SK-N-SH (cell line): Measurements from ENCODE around the gene SMAD3. TPM values are rescaled to one million over a fixed set of nuclear protein-coding genes. Genes with fewer than 3 reads are reported as not detected.

Experiments
- CTCF ChIA-PET: fragments of 300-600, 350-600 bp; formaldehyde crosslinking; extraction: SDS; loops from one replicate; lab custom pipeline; 2021; lab: Yijun Ruan, JAX
- POLR2A ChIA-PET: fragments of 350-600 bp; sonication (Branson Sonifier 250); formaldehyde crosslinking; extraction: SDS; loops from one replicate; lab custom pipeline; 2020; ENCODE audit warnings: antibody characterized with exemption, inconsistent platforms; lab: Yijun Ruan, JAX
- DNase-seq: peaks from one replicate; pipeline ENCODE4 v3.0.0; 2012
- H2AFZ ChIP-seq: fragments of 200-600 bp; sonication (generic); 2 replicates; pipeline ENCODE4 v1.8.1; 2016; ENCODE audit warnings: antibody characterized with exemption, mild to moderate bottlenecking, low read depth
- H3F3A ChIP-seq: fragments of 200-600 bp; sonication (generic); replicated peaks from 2 replicates; pipeline ENCODE3; 2016; ENCODE audit warnings: antibody characterized with exemption, mild to moderate bottlenecking; ENCODE audit not compliant: insufficient read depth
- H3K27ac ChIP-seq, 2 experiments: fragments of 200-500 bp in 1 of 2; fragments of 200-600 bp in 1 of 2; sonication (Bioruptor generic) in 1 of 2; sonication (generic), shearing (Covaris generic) in 1 of 2; 2 replicates each; pipeline versions ENCODE4 v1.5.1 to v1.6.1; 2014 to 2016; ENCODE audit warnings: low read depth in 2 of 2, inconsistent platforms in 1 of 2, low read length in 1 of 2, mild to moderate bottlenecking in 1 of 2, mixed read lengths in 1 of 2
- H3K27me3 ChIP-seq: fragments of 200-600 bp; sonication (generic), shearing (Covaris generic); 2 replicates; pipeline ENCODE4 v1.6.1; 2016; ENCODE audit warnings: mixed run types; ENCODE audit not compliant: insufficient read depth
- H3K36me3 ChIP-seq, 2 experiments: fragments of 200-500 bp in 1 of 2; fragments of 200-600 bp in 1 of 2; sonication (Bioruptor generic) in 1 of 2; sonication (generic) in 1 of 2; replicated peaks in 1 of 2; 2 replicates each; pipeline versions ENCODE3 to v1.5.1; 2014 to 2016; ENCODE audit warnings: low read length in 1 of 2, mild to moderate bottlenecking in 1 of 2; ENCODE audit not compliant: insufficient read depth in 2 of 2, control insufficient read depth in 1 of 2
- H3K4me1 ChIP-seq, 2 experiments: fragments of 200-500 bp in 1 of 2; fragments of 200-600 bp in 1 of 2; sonication (Bioruptor generic) in 1 of 2; sonication (generic), shearing (Covaris generic) in 1 of 2; 2 replicates each; pipeline versions ENCODE4 v1.5.1 to v1.6.1; 2014 to 2016; ENCODE audit warnings: low read depth in 1 of 2, low read length in 1 of 2, mixed run types in 1 of 2; ENCODE audit not compliant: insufficient read depth in 2 of 2, control insufficient read depth in 1 of 2
- H3K4me2 ChIP-seq: fragments of 200-600 bp; sonication (generic), shearing (Covaris generic); 2 replicates; pipeline ENCODE4 v1.6.1; 2017; ENCODE audit warnings: mixed run types
- H3K4me3 ChIP-seq, 2 experiments: fragments of 200-500 bp in 1 of 2; fragments of 200-600 bp in 1 of 2; sonication (Bioruptor generic) in 1 of 2; sonication (generic), shearing (Covaris generic) in 1 of 2; 2 replicates each; pipeline versions ENCODE4 v1.5.1 to v1.8.1; 2014 to 2016; ENCODE audit warnings: low read depth in 2 of 2, inconsistent platforms in 1 of 2, low read length in 1 of 2, mild to moderate bottlenecking in 1 of 2, mixed read lengths in 1 of 2, moderate library complexity in 1 of 2
- H3K79me2 ChIP-seq: fragments of 200-600 bp; sonication (generic); 2 replicates; pipeline ENCODE4 v1.8.1; 2017; ENCODE audit warnings: mild to moderate bottlenecking; ENCODE audit not compliant: insufficient read depth
- H3K9ac ChIP-seq: fragments of 200-600 bp; sonication (generic); 2 replicates; pipeline ENCODE4 v1.6.1; 2017; ENCODE audit warnings: mixed run types
- H3K9me2 ChIP-seq: fragments of 200-600 bp; sonication (generic); 2 replicates; pipeline ENCODE4 v1.6.1; 2017; ENCODE audit warnings: mixed run types
- H3K9me3 ChIP-seq: fragments of 200-600 bp; sonication (generic); 2 replicates; pipeline ENCODE4 v1.6.1; 2017; ENCODE audit warnings: mixed run types, mild to moderate bottlenecking, moderate library complexity
- H4K20me1 ChIP-seq: fragments of 200-600 bp; sonication (generic); 2 replicates; pipeline ENCODE4 v1.6.1; 2017; ENCODE audit warnings: mild to moderate bottlenecking, mixed run types; ENCODE audit not compliant: insufficient read depth
- MEF2A ChIP-seq: IDR thresholded peaks from 2 replicates; pipeline ENCODE4 v1.4.0; 2012; ENCODE audit warnings: low read depth, borderline replicate concordance
- NFIC ChIP-seq: IDR thresholded peaks from 2 replicates; pipeline ENCODE4 v1.4.0; 2012; ENCODE audit warnings: borderline replicate concordance
- NRF1 ChIP-seq: IDR thresholded peaks from 2 replicates; pipeline ENCODE4 v1.6.1; 2012; ENCODE audit warnings: low read depth, mild to moderate bottlenecking, low read length
- SIN3A ChIP-seq: IDR thresholded peaks from 2 replicates; pipeline ENCODE4 v1.6.1; 2012; ENCODE audit warnings: low read depth, mild to moderate bottlenecking, low read length, moderate library complexity, borderline replicate concordance
- TAF1 ChIP-seq: IDR thresholded peaks from 2 replicates; pipeline ENCODE4 v1.6.1; 2012; ENCODE audit warnings: low read depth, mild to moderate bottlenecking, low read length, moderate library complexity, borderline replicate concordance
- TCF12 ChIP-seq: IDR thresholded peaks from 2 replicates; pipeline ENCODE4 v1.4.0; 2012
- TEAD4 ChIP-seq: IDR thresholded peaks from 2 replicates; pipeline ENCODE4 v1.4.0; 2012; ENCODE audit warnings: mild to moderate bottlenecking, borderline replicate concordance; ENCODE audit not compliant: insufficient read depth
- WGBS: methylation state at CpG from one replicate; pipeline ENCODE4 v1.1.6; 2017; ENCODE audit warnings: low lambda C conversion rate; 5-methylcytosine and 5-hydroxymethylcytosine counted together
- polyA plus RNA-seq, 3 experiments: library from polyadenylated mRNA; depleted of rRNA; stranded (reverse); fragments of >200 nt; gene quantifications; 2 replicates each; pipeline ENCODE4 v1.2.3, GENCODE V29; 2012
- TF ChIP-seq, protein P1 (sequence below): fragments of 150-350 bp; IDR thresholded peaks from 2 replicates; pipeline ENCODE4 v1.6.1; 2017; ENCODE audit warnings: antibody characterized with exemption, low read length, low read depth, borderline replicate concordance
- TF ChIP-seq, protein P2 (sequence below): IDR thresholded peaks from 2 replicates; pipeline ENCODE4 v1.4.0; 2012; ENCODE audit warnings: low read depth, borderline replicate concordance

The SMAD3 gene
- polyA plus RNA-seq, 1 of the 3 experiments (the other 2 are of a cell fraction) = 19.5 TPM

- CTCF ChIA-PET = interaction anchor here (0.9 to 2.1 kb wide), 4 partner anchors 12 to 234 kb away, joined by 3 to 8 read pairs (median 4); no protein-coding TSS in a partner anchor
- peaks cover 65% of the 10 kb centered on the region for H4K20me1 ChIP-seq
- POLR2A ChIA-PET = no interaction called here
Observed at GRCh38 chr15:67070150-67070549, 4.7 kb downstream of the SMAD3 start.

GRCh38 chr15:67070892-67071664 lies 5.7 kb downstream of the SMAD3 start:
- DNase-seq = no peak

More at GRCh38 chr15:67070150-67070549, 4.7 kb downstream of the SMAD3 start:
- H3K79me2 ChIP-seq = peaks cover 93% of the 10 kb centered on the region
- H3K4me1 ChIP-seq = peaks cover 18 to 26% of the 10 kb centered on the region in 2 experiments; a peak in 2 of 4 replicates
- no peaks in the 10 kb centered on the region for H3K9me3 ChIP-seq
- DNase-seq = no peak
- no peak overlapping the region for H3K27ac ChIP-seq
- WGBS = 90% methylated on average over 5 of the region's 5 CpGs
- peaks cover 11% of the 10 kb centered on the region for H3F3A ChIP-seq
- no peaks in the 10 kb centered on the region for H3K27me3 ChIP-seq
- no peak overlapping the region for H2AFZ ChIP-seq
- H3K36me3 ChIP-seq = peaks cover 0 to 18% of the 10 kb centered on the region in 2 experiments
- H3K4me2 ChIP-seq = peak overlapping the region; percentile 99; the same call in 1 of the 2 replicates
- H3K9me2 ChIP-seq = no peaks in the 10 kb centered on the region
- H3K4me3 ChIP-seq = no peak overlapping the region
- no peak for TF ChIP-seq NRF1
- TF ChIP-seq SIN3A = no peak
- no peak overlapping the region for H3K9ac ChIP-seq

More at GRCh38 chr15:67070892-67071664, 5.7 kb downstream of the SMAD3 start:
- peaks cover 18 to 27% of the 10 kb centered on the region in 2 experiments; a peak in 2 of 4 replicates for H3K4me1 ChIP-seq
- no peaks in the 10 kb centered on the region for H3K9me3 ChIP-seq
- no peaks in the 10 kb centered on the region for H3K9me2 ChIP-seq
- TF ChIP-seq, protein P1, sequence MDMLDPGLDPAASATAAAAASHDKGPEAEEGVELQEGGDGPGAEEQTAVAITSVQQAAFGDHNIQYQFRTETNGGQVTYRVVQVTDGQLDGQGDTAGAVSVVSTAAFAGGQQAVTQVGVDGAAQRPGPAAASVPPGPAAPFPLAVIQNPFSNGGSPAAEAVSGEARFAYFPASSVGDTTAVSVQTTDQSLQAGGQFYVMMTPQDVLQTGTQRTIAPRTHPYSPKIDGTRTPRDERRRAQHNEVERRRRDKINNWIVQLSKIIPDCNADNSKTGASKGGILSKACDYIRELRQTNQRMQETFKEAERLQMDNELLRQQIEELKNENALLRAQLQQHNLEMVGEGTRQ = no peak
- no peak for TF ChIP-seq TAF1
- TF ChIP-seq, protein P2, sequence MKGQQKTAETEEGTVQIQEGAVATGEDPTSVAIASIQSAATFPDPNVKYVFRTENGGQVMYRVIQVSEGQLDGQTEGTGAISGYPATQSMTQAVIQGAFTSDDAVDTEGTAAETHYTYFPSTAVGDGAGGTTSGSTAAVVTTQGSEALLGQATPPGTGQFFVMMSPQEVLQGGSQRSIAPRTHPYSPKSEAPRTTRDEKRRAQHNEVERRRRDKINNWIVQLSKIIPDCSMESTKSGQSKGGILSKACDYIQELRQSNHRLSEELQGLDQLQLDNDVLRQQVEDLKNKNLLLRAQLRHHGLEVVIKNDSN = no peak
- no peak for TF ChIP-seq TCF12
- no peak for TF ChIP-seq NFIC
- no peak for TF ChIP-seq MEF2A
- no peak for TF ChIP-seq TEAD4
- TF ChIP-seq, all 33 proteins: peak for 0
- no peak overlapping the region for H3K4me3 ChIP-seq
- POLR2A ChIA-PET = no interaction called here
- peaks cover 100% of the 10 kb centered on the region for H3K79me2 ChIP-seq
- peaks cover 0 to 22% of the 10 kb centered on the region in 2 experiments for H3K36me3 ChIP-seq
- no peak overlapping the region for H3K9ac ChIP-seq
- 91% methylated on average over 9 of the region's 9 CpGs for WGBS
- peak overlapping the region; percentile 22; the same call in 1 of the 2 replicates for H3K4me2 ChIP-seq
- no peak overlapping the region for H2AFZ ChIP-seq
- peaks cover 10% of the 10 kb centered on the region for H3F3A ChIP-seq
- H3K27ac ChIP-seq = no peak overlapping the region
- H4K20me1 ChIP-seq = peaks cover 72% of the 10 kb centered on the region
- CTCF ChIA-PET = interaction anchor here (0.9 to 1.3 kb wide), 2 partner anchors 19 to 233 kb away, joined by 3 read pairs; no protein-coding TSS in a partner anchor
- H3K27me3 ChIP-seq = no peaks in the 10 kb centered on the region
